ENCODE data around the gene TOR4A. TPM values are rescaled to one million over a fixed set of nuclear protein-coding genes. Genes with fewer than 3 reads are reported as not detected.

TOR4A gene
- total RNA-seq, 2 experiments from 2014 or later: 3.6 to 3.9 TPM

DNA sequence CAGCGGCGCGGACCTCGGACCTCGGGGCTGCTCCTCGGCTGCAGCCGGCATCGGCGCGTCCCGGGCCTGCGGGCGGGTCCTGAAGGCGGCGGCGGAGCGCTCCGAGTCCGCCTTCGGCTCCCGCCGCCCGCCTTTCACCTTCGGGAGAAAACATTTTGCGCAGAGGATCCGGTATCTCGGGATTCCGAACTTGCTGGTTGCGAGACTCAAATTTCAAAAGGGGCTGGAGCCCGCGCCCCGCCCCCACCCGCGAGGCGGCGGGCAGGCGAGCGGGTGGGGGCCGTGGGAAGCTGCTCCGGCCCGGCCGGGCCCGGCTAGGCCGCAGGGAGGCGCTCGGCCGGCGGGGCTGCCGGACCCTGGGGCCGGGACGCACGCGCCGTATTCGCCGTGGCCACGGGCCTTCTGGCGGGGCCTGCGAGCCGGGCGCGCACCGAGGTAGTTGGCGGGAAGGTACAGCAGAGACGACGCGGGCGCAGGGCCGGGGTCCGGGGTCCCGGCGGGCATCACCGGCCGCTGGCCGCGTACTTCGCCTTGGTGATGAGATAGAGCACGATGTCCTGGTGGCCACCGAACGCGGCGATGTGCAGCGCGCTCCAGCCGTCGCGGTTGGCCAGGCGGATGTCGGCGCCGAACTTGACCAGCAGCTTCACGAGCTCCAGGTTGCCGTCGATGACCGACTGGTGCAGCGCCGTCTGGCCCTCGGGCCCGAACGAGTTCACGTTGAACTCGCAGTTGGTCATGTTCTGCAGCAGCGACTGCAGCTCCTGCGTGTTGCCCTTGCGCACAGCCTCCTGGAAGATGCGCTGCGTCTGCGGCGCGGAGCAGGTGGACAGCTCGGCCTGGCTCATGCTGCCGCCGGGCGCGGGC lies 23.8 kb downstream of the TOR4A start:
- DNase-seq: peak; percentile 40
- Mint-ChIP-seq H3K36me3 (no peaks in the 10 kb centered on the region), H3K27ac (no peak overlapping the region), H3K4me3 (peak overlapping the region; percentile 81), H3K4me1 (peaks cover 17% of the 10 kb centered on the region), H3K27me3 (peaks cover 38% of the 10 kb centered on the region), H3K9me3 (no peaks in the 10 kb centered on the region)

GRCh38 chr9:137302118-137302448 lies 24.6 kb downstream of the TOR4A start, which contains the start of gene NRARP:
TSS of gene NRARP (minus strand) at chr9:137302271. CDS start at chr9:137301928, 343 bp downstream.
- Mint-ChIP-seq H3K4me3 (peak within 1 kb of the TSS; percentile 81), H3K9me3 (no peaks in the 10 kb centered on the region), H3K27me3 (peaks cover 30% of the 10 kb centered on the region), H3K4me1 (peaks cover 13% of the 10 kb centered on the region), H3K36me3 (no peaks in the 10 kb centered on the region), H3K27ac (no peak within 1 kb of the TSS)
- peak; percentile 94 for DNase-seq

DNA sequence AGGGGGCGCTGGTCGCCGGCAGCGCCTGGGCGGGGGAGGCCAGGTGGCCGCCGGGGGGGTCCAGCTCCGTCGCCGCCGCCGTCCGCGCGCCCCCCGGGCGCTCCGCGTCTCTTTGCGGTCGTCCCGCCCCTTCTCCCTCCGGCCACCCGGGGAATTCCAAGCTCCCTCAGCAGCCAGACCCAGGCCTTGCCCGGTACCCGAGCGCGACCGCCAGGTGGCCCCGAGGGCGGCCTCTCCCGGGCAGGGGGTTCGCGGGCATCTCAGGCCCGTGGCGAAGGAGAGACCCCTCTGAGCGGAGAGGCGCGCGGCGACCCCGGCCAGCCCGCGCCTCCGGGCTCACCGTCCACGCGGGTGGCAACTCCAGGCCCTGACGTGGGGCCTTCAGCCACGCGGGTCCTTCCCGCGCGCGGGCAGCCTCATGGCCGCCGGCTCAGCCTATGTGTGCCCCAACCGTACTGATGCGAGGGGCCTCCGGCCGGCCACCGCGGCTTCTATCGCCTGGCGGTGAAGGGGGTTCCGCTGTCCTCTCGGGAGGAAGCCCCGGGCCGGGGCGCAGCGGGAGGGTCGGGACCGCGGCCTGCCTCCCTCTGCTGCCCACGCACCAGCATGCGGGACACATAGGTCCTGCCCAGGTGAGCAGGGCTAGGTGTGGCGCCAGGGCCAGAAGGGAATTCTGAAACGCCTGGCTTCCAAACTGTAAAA lies 25.1 kb downstream of the TOR4A start:
- Mint-ChIP-seq H3K36me3 (no peaks in the 10 kb centered on the region), H3K27ac (no peak overlapping the region), H3K4me1 (peaks cover 16% of the 10 kb centered on the region), H3K4me3 (no peak overlapping the region), H3K9me3 (no peaks in the 10 kb centered on the region), H3K27me3 (peaks cover 26% of the 10 kb centered on the region)
- no peak for DNase-seq

GRCh38 chr9:137303151-137303892 lies 25.8 kb downstream of the TOR4A start:
- H3K4me3 Mint-ChIP-seq: no peak overlapping the region
- no peak overlapping the region for H3K27ac Mint-ChIP-seq
- peaks cover 22% of the 10 kb centered on the region for H3K27me3 Mint-ChIP-seq
- no peak for DNase-seq
- H3K36me3 Mint-ChIP-seq: no peaks in the 10 kb centered on the region
- peaks cover 17% of the 10 kb centered on the region for H3K4me1 Mint-ChIP-seq
- no peaks in the 10 kb centered on the region for H3K9me3 Mint-ChIP-seq

DNA sequence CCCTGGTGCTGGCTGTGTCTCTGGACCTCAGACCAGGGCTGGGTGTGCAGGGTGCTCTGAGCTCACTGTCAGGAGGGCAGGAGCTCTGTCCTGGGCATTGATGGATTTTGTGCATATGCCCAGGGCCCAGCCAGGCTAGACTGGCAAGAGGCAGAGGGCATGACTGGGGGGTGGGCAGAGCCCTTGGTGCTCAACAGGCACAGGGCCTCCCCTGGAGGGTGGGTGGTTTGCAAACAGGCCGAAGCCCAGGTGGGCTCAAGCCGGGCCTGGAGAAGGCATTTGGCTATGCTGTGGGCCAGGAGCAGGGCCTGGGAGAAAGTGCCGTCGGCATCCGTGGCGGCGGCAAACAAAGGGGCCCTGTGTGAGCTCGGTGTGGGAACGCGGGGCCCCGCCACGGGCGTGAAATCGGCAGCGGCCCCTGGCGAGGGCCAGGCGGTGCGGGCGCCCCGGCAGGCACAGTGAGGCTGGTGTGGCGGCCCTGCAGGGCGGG lies 26.4 kb downstream of the TOR4A start:
- Mint-ChIP-seq H3K4me3 (no peak overlapping the region), H3K27me3 (peaks cover 15% of the 10 kb centered on the region), H3K9me3 (no peaks in the 10 kb centered on the region), H3K27ac (no peak overlapping the region), H3K36me3 (no peaks in the 10 kb centered on the region), H3K4me1 (peaks cover 17% of the 10 kb centered on the region)
- no peak for DNase-seq

GRCh38 chr9:137304383-137305059 lies 27.0 kb downstream of the TOR4A start:
- DNase-seq: no peak
- peaks cover 17% of the 10 kb centered on the region for H3K4me1 Mint-ChIP-seq
- H3K9me3 Mint-ChIP-seq: no peaks in the 10 kb centered on the region
- no peak overlapping the region for H3K27ac Mint-ChIP-seq
- H3K27me3 Mint-ChIP-seq: peaks cover 10% of the 10 kb centered on the region
- no peaks in the 10 kb centered on the region for H3K36me3 Mint-ChIP-seq
- no peak overlapping the region for H3K4me3 Mint-ChIP-seq

- Mint-ChIP-seq H3K36me3 (no peaks in the 10 kb centered on the region), H3K4me3 (no peak overlapping the region), H3K27me3 (peaks cover 5% of the 10 kb centered on the region), H3K4me1 (peaks cover 14% of the 10 kb centered on the region), H3K9me3 (no peaks in the 10 kb centered on the region), H3K27ac (peak overlapping the region; percentile 75)
- peak; percentile 73 for DNase-seq
Measured at GRCh38 chr9:137305060-137305797, 27.7 kb downstream of the TOR4A start.

DNA sequence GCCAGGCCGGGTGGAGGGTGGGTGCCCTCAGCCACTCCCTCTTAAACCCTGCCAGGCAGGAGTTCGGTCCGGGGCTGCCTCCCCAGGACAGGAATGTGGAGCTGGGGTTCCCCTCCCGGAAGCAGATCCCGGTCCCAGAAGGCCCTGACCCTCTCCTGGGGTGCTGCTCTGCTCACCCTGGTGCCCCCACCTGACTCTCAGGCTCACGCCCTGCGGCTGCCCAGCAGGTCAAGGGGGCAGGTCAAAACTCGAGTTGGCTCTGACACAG lies 28.2 kb downstream of the TOR4A start:
- Mint-ChIP-seq H3K27ac (peak overlapping the region; percentile 75), H3K9me3 (no peaks in the 10 kb centered on the region), H3K4me3 (no peak overlapping the region), H3K4me1 (peaks cover 12% of the 10 kb centered on the region), H3K27me3 (peaks cover 2% of the 10 kb centered on the region), H3K36me3 (no peaks in the 10 kb centered on the region)
- DNase-seq: no peak

DNA sequence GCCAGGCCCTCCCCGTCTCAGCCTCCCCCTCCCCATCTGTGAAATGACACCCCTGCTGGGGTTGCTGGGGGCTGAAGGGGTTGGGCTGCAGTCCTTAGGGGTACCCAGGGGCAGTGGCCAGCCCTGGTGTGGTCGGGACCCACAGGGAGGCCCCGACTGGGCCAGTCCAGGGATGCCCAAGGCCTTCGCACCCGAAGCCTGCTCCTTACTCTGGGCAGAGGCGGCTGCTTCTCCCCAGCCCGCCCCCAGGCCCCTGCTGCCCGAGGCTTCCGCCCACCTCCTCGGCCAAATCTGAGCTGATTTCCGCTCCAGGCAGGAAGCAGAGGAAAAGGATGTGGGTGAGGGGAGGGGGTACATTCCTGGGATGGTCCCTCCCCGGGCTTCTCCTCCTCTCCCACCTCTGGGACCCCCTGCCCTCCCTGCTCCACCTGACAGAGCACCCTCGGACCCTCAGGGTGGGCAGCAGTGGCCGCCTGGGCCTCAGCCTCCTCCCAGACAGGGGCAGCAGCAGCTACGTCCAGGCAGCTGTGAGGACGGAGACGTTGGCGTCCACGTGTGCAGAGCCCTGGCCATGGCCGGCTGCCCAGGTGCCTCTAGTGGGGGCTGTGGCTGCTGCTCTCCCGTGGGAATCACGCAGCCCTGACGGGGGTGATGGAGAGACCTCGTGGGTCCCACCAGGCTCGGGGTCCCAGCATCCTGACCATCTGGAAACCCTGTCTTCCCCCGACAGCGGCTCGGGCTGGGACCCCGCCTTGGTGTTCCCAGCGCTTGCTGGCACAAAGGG lies 28.7 kb downstream of the TOR4A start:
- peaks cover 11% of the 10 kb centered on the region for H3K4me1 Mint-ChIP-seq
- H3K9me3 Mint-ChIP-seq: no peaks in the 10 kb centered on the region
- no peak for DNase-seq
- H3K27me3 Mint-ChIP-seq: no peaks in the 10 kb centered on the region
- H3K4me3 Mint-ChIP-seq: no peak overlapping the region
- H3K27ac Mint-ChIP-seq: no peak overlapping the region
- H3K36me3 Mint-ChIP-seq: no peaks in the 10 kb centered on the region

GRCh38 chr9:137306850-137307254 lies 29.3 kb downstream of the TOR4A start:
- DNase-seq: no peak
- Mint-ChIP-seq H3K36me3 (no peaks in the 10 kb centered on the region), H3K27me3 (no peaks in the 10 kb centered on the region), H3K4me1 (peaks cover 11% of the 10 kb centered on the region), H3K9me3 (no peaks in the 10 kb centered on the region), H3K4me3 (no peak overlapping the region), H3K27ac (no peak overlapping the region)

DNA sequence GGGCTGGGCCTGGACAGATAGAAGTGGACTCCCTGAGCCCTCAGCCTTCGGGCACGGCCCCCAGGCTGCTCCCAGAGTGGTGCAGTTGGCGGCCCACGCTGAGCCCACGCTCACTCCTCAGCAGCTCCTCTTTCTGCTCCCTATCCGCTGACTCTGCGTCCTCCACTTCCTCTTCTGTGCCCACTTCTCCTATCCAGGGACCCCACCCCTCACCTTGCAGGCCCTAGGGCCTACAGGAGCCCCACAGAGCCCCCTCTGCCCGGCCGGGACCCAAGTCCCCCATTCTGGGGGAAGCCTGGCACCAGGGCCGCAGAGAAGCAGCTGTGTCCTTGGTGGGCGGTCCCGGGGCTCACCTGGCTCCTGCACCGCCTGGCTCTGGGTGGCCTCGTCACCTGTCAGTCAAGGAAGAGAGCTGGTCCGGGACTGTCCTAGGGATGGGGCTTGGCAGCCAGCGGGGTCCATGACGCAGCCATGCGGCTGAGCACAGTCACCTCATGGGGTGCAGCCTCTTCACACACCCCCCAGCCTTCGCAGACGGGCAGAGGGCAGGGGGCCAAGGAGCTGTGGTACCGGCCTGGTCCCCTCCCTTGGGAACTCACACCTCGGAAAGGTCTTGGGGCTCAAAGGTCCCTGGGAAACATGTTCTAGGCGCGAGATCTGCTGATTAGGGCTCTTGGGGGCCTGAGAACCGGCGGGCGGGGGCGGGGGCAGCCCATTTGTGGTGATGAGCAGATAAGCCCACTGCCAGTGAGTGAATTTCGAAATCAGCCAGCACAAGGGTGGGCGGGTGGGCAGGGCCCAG lies 29.9 kb downstream of the TOR4A start:
- Mint-ChIP-seq H3K4me3 (no peak overlapping the region), H3K27me3 (no peaks in the 10 kb centered on the region), H3K9me3 (no peaks in the 10 kb centered on the region), H3K36me3 (no peaks in the 10 kb centered on the region), H3K27ac (no peak overlapping the region), H3K4me1 (peaks cover 11% of the 10 kb centered on the region)
- DNase-seq: no peak

DNA sequence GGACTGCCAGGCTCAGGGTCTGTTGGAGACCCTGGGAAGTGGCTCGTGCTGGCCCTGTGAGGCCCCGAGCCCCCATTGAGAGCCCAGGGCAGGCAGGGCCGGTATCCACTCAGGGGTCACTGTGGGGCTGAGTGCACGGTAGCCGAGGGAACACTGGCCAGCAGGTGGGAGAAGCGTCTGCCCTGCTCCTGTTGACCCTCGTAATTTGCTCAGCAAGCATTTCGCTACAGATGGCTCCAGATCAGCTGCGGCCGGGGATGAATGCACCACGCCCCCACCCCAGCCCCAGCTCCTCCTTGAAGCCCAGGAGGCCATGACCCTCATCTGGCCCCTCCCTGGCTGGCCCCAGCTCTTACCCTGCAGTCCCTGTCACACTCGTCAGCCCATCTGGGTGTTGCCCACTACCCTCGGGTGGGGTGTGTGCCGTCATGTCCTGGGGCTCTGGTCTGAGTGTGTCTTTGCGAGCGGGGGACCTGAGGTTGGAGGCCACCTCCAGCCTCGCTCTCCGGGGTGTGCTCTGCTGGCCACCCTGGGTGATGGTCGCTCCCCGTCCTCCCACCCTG lies 30.6 kb downstream of the TOR4A start:
- Mint-ChIP-seq H3K4me3 (no peak overlapping the region), H3K4me1 (peaks cover 8% of the 10 kb centered on the region), H3K27ac (no peak overlapping the region), H3K27me3 (no peaks in the 10 kb centered on the region), H3K36me3 (no peaks in the 10 kb centered on the region), H3K9me3 (no peaks in the 10 kb centered on the region)
- no peak for DNase-seq

Data from activated naive CD8-positive, alpha-beta T cell treated with anti-CD3 and anti-CD28 coated beads for 36 hours (primary cell).